ENCODE measurements around the gene IMPA2. TPM values are rescaled to one million over a fixed set of nuclear protein-coding genes. Genes with fewer than 3 reads are reported as not detected.
"Not testable (repeated sequence)": the region's sequence is repeated elsewhere in the genome, so short reads cannot be mapped to it uniquely, and the experiment has no call there.

IMPA2 gene
- polyA plus RNA-seq, 1 donor (not counting 4 experiments of a cell fraction or from before 2014, with no cell fraction given): 17.6 TPM

- Histone ChIP-seq H3K27me3 (ENCODE audit: control insufficient read depth, extremely low read depth, insufficient read depth, low read length) (no peaks in the 10 kb centered on the region), H3K9me1 (ENCODE audit: control insufficient read depth, extremely low read depth, insufficient read depth, low read length) (no peaks in the 10 kb centered on the region), H3K9ac (ENCODE audit: control insufficient read depth, extremely low read depth, insufficient read depth, low read length) (no peak overlapping the region), H3K4me2 (ENCODE audit: control insufficient read depth, extremely low read depth, insufficient read depth, low read depth, low read length) (no peak overlapping the region), H4K20me1 (ENCODE audit: control insufficient read depth, extremely low read depth, insufficient read depth, low read length) (no peaks in the 10 kb centered on the region), H3K36me3 (ENCODE audit: control insufficient read depth in 2 of 2, extremely low read depth in 1 of 2, insufficient read depth in 2 of 2, low read length in 2 of 2) (no peaks in the 10 kb centered on the region), H3K27ac (ENCODE audit: control insufficient read depth, insufficient read depth, low read length) (no peak overlapping the region), H3K9me3 (ENCODE audit: control insufficient read depth, low read depth, low read length) (no peaks in the 10 kb centered on the region), H2AFZ (ENCODE audit: control insufficient read depth, low read length) (no peak overlapping the region), H3K4me3 (ENCODE audit: control insufficient read depth in 2 of 3, extremely low read depth in 1 of 3, insufficient read depth in 2 of 3, low read depth in 1 of 3, low read length in 3 of 3) (no peak overlapping the region), H3K4me1 (ENCODE audit: control insufficient read depth, extremely low read depth, insufficient read depth, low read length) (no peaks in the 10 kb centered on the region), H3K79me2 (ENCODE audit: control insufficient read depth, insufficient read depth, low read length) (no peaks in the 10 kb centered on the region)
- FAIRE-seq (no peak), DNase-seq (ENCODE audit: low read depth, low spot score) (no peak)
- dilution Hi-C loops (cut with MboI; ENCODE audit: extremely low pct_ligation_motif_present, low sequenced_read_pairs): no loop called here
- TF ChIP-seq EZH2 (IDR thresholded peaks at IDR 0.05; ENCODE audit: low read length) (no peak), CTCF (optimal IDR thresholded peaks at IDR 0.05 in 1 of 3, IDR thresholded peaks at IDR 0.05 in 1 of 3, conservative IDR thresholded peaks at IDR 0.05 in 1 of 3; ENCODE audit: extremely low read depth in 1 of 3, insufficient read depth in 2 of 3, low read length in 3 of 3) (no peak)
Measured at GRCh38 chr18:12066910-12067511, 85.7 kb downstream of the IMPA2 start.

GRCh38 chr18:12067671-12068070 is 86.4 kb downstream of the IMPA2 start:
- Histone ChIP-seq H3K9ac (ENCODE audit: control insufficient read depth, extremely low read depth, insufficient read depth, low read length) (no peak overlapping the region), H3K4me3 (ENCODE audit: control insufficient read depth in 2 of 3, extremely low read depth in 1 of 3, insufficient read depth in 2 of 3, low read depth in 1 of 3, low read length in 3 of 3) (no peak overlapping the region), H3K27me3 (ENCODE audit: control insufficient read depth, extremely low read depth, insufficient read depth, low read length) (no peaks in the 10 kb centered on the region), H3K27ac (ENCODE audit: control insufficient read depth, insufficient read depth, low read length) (no peak overlapping the region), H4K20me1 (ENCODE audit: control insufficient read depth, extremely low read depth, insufficient read depth, low read length) (no peaks in the 10 kb centered on the region), H3K36me3 (ENCODE audit: control insufficient read depth in 2 of 2, extremely low read depth in 1 of 2, insufficient read depth in 2 of 2, low read length in 2 of 2) (no peaks in the 10 kb centered on the region), H3K4me2 (ENCODE audit: control insufficient read depth, extremely low read depth, insufficient read depth, low read depth, low read length) (no peak overlapping the region), H3K79me2 (ENCODE audit: control insufficient read depth, insufficient read depth, low read length) (no peaks in the 10 kb centered on the region), H3K4me1 (ENCODE audit: control insufficient read depth, extremely low read depth, insufficient read depth, low read length) (no peaks in the 10 kb centered on the region), H2AFZ (ENCODE audit: control insufficient read depth, low read length) (no peak overlapping the region), H3K9me1 (ENCODE audit: control insufficient read depth, extremely low read depth, insufficient read depth, low read length) (no peaks in the 10 kb centered on the region), H3K9me3 (ENCODE audit: control insufficient read depth, low read depth, low read length) (no peaks in the 10 kb centered on the region)
- dilution Hi-C loops (cut with MboI; ENCODE audit: extremely low pct_ligation_motif_present, low sequenced_read_pairs): no loop called here
- DNase-seq (ENCODE audit: low read depth, low spot score): no peak
- TF ChIP-seq CTCF (optimal IDR thresholded peaks at IDR 0.05 in 1 of 3, IDR thresholded peaks at IDR 0.05 in 1 of 3, conservative IDR thresholded peaks at IDR 0.05 in 1 of 3; ENCODE audit: extremely low read depth in 1 of 3, insufficient read depth in 2 of 3, low read length in 3 of 3) (no peak), EZH2 (IDR thresholded peaks at IDR 0.05; ENCODE audit: low read length) (no peak)
- no peak for FAIRE-seq

- H3K36me3 ChIP-seq (ENCODE audit: control insufficient read depth in 2 of 2, extremely low read depth in 1 of 2, insufficient read depth in 2 of 2, low read length in 2 of 2); H2AFZ ChIP-seq (ENCODE audit: control insufficient read depth, low read length); H3K79me2 ChIP-seq (ENCODE audit: control insufficient read depth, insufficient read depth, low read length); H3K9me1 ChIP-seq (ENCODE audit: control insufficient read depth, extremely low read depth, insufficient read depth, low read length); H3K27me3 ChIP-seq (ENCODE audit: control insufficient read depth, extremely low read depth, insufficient read depth, low read length); DNase-seq (ENCODE audit: low read depth, low spot score); dilution Hi-C loops (cut with MboI; ENCODE audit: extremely low pct_ligation_motif_present, low sequenced_read_pairs); H3K27ac ChIP-seq (ENCODE audit: control insufficient read depth, insufficient read depth, low read length); H3K4me3 ChIP-seq (ENCODE audit: control insufficient read depth in 2 of 3, extremely low read depth in 1 of 3, insufficient read depth in 2 of 3, low read depth in 1 of 3, low read length in 3 of 3); H3K9me3 ChIP-seq (ENCODE audit: control insufficient read depth, low read depth, low read length); H4K20me1 ChIP-seq (ENCODE audit: control insufficient read depth, extremely low read depth, insufficient read depth, low read length); H3K9ac ChIP-seq (ENCODE audit: control insufficient read depth, extremely low read depth, insufficient read depth, low read length); H3K4me1 ChIP-seq (ENCODE audit: control insufficient read depth, extremely low read depth, insufficient read depth, low read length); FAIRE-seq; H3K4me2 ChIP-seq (ENCODE audit: control insufficient read depth, extremely low read depth, insufficient read depth, low read depth, low read length): not testable (repeated sequence)
Measured at GRCh38 chr18:12068316-12068949, 87.1 kb downstream of the IMPA2 start.

Measured in keratinocyte (primary cell).